Measurements from ENCODE around the gene MDH1.
A peak's percentile ranks its signal among the peaks of the same experiment; 100 is the strongest.

Gene MDH1

GRCh38 chr2:63576546-63576945 lies 12.2 kb upstream of the MDH1 start:
- no peak for ATAC-seq
- TF ChIP-seq BACH2 (CRISPR knock-in tag; IDR thresholded peaks at IDR 0.05; ENCODE audit: borderline replicate concordance) (no peak), ZFP30 (CRISPR knock-in tag; IDR thresholded peaks at IDR 0.05) (no peak), ZFP3 (CRISPR knock-in tag; IDR thresholded peaks at IDR 0.05) (no peak), TOX (CRISPR knock-in tag; IDR thresholded peaks at IDR 0.05; ENCODE audit: borderline replicate concordance) (no peak), SNAI2 (CRISPR knock-in tag; IDR thresholded peaks at IDR 0.05) (no peak), TSHZ2 (CRISPR knock-in tag; IDR thresholded peaks at IDR 0.05) (no peak), PATZ1 (CRISPR knock-in tag; IDR thresholded peaks at IDR 0.05; ENCODE audit: borderline replicate concordance) (no peak), ZNF70 (CRISPR knock-in tag; IDR thresholded peaks at IDR 0.05) (no peak), PPARA (CRISPR knock-in tag; IDR thresholded peaks at IDR 0.05; ENCODE audit: borderline replicate concordance) (no peak), OSR1 (CRISPR knock-in tag; IDR thresholded peaks at IDR 0.05) (no peak)

GRCh38 chr2:63578767-63579166 lies 10.0 kb upstream of the MDH1 start:
- ATAC-seq = no peak

GRCh38 chr2:63580651-63581297 lies 8.0 kb upstream of the MDH1 start:
- TF ChIP-seq ISL1 (CRISPR knock-in tag; IDR thresholded peaks at IDR 0.05) (peak; percentile 33; the same call in 1 of the 2 replicates), ESRRG (CRISPR knock-in tag; IDR thresholded peaks at IDR 0.05) (no peak)
- ATAC-seq = peak; percentile 40; the same call in 2 of the 3 replicates

More at GRCh38 chr2:63578767-63579166, 10.0 kb upstream of the MDH1 start:
- no peak for TF ChIP-seq ZFP3 (CRISPR knock-in tag; IDR thresholded peaks at IDR 0.05)
- TF ChIP-seq TCF4 (CRISPR knock-in tag; IDR thresholded peaks at IDR 0.05; ENCODE audit: borderline replicate concordance) = no peak
- TF ChIP-seq SNAI2 (CRISPR knock-in tag; IDR thresholded peaks at IDR 0.05) = no peak
- TF ChIP-seq CSDC2 (CRISPR knock-in tag; IDR thresholded peaks at IDR 0.05) = no peak
- TF ChIP-seq ZFP30 (CRISPR knock-in tag; IDR thresholded peaks at IDR 0.05) = no peak
- TF ChIP-seq TSHZ2 (CRISPR knock-in tag; IDR thresholded peaks at IDR 0.05) = no peak
- TF ChIP-seq BACH2 (CRISPR knock-in tag; IDR thresholded peaks at IDR 0.05; ENCODE audit: borderline replicate concordance) = no peak
- no peak for TF ChIP-seq ISL1 (CRISPR knock-in tag; IDR thresholded peaks at IDR 0.05)
- TF ChIP-seq TOX (CRISPR knock-in tag; IDR thresholded peaks at IDR 0.05; ENCODE audit: borderline replicate concordance) = no peak
- TF ChIP-seq ZC3H10 (CRISPR knock-in tag; IDR thresholded peaks at IDR 0.05) = no peak
- TF ChIP-seq GLIS3 (CRISPR knock-in tag; IDR thresholded peaks at IDR 0.05) = no peak
- no peak for TF ChIP-seq PPARA (CRISPR knock-in tag; IDR thresholded peaks at IDR 0.05; ENCODE audit: borderline replicate concordance)

- peak; percentile 94 for ATAC-seq
- TF ChIP-seq ISL1 (CRISPR knock-in tag; IDR thresholded peaks at IDR 0.05) = peak; percentile 83
- TF ChIP-seq ESRRG (CRISPR knock-in tag; IDR thresholded peaks at IDR 0.05) = no peak
- no peak for TF ChIP-seq ZNF565 (CRISPR knock-in tag; conservative IDR thresholded peaks at IDR 0.05; ENCODE audit: low read depth)
- no peak for TF ChIP-seq SNAI2 (CRISPR knock-in tag; IDR thresholded peaks at IDR 0.05)
- no peak for TF ChIP-seq PATZ1 (CRISPR knock-in tag; IDR thresholded peaks at IDR 0.05; ENCODE audit: borderline replicate concordance)
Measured at GRCh38 chr2:63581298-63581961, 7.3 kb upstream of the MDH1 start.

Measured in SK-N-SH treated with all-trans-retinoic acid at 6 μM for 48 hours (cell line).